ENCODE data around the gene UBFD1.
"Not testable (repeated sequence)": the region's sequence is repeated elsewhere in the genome, so short reads cannot be mapped to it uniquely, and the experiment has no call there.

UBFD1 gene

GRCh38 chr16:23556881-23557778, at the start of gene UBFD1, which contains the start of gene EARS2:
Gene UBFD1 (plus strand): TSS chr16:23557727. CDS start chr16:23557743, 16 bp downstream.
Gene EARS2 (minus strand): TSS chr16:23557350. CDS start chr16:23557343, 7 bp downstream.
- TF ChIP-seq POLR2A (IDR thresholded peaks at IDR 0.05; ENCODE audit: low read length) (peak; percentile 67), GATA1 (IDR thresholded peaks at IDR 0.05; ENCODE audit: low read depth, low read length) (no peak)

GRCh38 chr16:23508589-23509440, 48.7 kb upstream of the UBFD1 start:
- TF ChIP-seq GATA1 (IDR thresholded peaks at IDR 0.05; ENCODE audit: low read depth, low read length) (no peak), POLR2A (IDR thresholded peaks at IDR 0.05; ENCODE audit: low read length) (no peak)
- peak; percentile 74 to 76 for DNase-seq

More at GRCh38 chr16:23556881-23557778, at the start of gene UBFD1, which contains the start of gene EARS2:
- DNase-seq: peak; percentile 100

DNA sequence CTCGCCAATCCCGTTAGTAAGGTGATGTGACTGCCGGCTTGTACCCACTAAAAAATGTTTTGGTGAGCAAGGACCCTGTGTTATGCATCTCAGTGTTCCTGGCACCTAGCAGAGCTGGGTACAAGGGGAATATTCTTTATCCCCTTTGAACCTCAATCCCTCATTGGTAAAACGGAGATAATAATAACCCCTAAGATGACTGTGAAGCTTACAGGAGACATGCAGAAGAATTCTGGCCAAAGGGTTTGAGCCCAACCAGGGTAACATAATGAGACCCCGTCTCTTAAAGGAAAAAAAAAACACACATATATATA, 48.1 kb upstream of the UBFD1 start:
- DNase-seq: peak in 1 of 2 experiments; percentile 48
- TF ChIP-seq POLR2A (IDR thresholded peaks at IDR 0.05; ENCODE audit: low read length) (no peak), GATA1 (IDR thresholded peaks at IDR 0.05; ENCODE audit: low read depth, low read length) (no peak)

DNA sequence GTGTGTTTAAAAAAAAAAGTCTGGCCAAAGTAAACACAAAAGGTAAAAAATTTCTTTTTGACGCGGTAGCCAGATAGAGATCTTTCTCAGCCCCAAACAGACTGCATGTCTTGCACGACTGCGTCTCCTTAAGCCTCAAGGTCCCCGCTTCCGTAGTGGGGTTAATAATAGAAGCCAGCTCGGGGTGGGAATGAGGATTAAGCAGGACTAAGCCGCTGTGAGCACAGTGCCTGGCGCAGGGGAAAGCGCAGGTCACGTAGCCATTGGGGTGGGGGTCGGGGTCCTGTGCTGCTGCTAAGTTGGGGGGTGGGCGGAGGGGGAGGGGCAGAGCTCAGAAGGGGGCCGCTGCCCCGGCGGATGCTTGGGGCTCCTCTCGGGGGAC, 47.8 kb upstream of the UBFD1 start:
- peak; percentile 62 to 65 for DNase-seq
- no peak for TF ChIP-seq POLR2A (IDR thresholded peaks at IDR 0.05; ENCODE audit: low read length)
- no peak for TF ChIP-seq GATA1 (IDR thresholded peaks at IDR 0.05; ENCODE audit: low read depth, low read length)

DNA sequence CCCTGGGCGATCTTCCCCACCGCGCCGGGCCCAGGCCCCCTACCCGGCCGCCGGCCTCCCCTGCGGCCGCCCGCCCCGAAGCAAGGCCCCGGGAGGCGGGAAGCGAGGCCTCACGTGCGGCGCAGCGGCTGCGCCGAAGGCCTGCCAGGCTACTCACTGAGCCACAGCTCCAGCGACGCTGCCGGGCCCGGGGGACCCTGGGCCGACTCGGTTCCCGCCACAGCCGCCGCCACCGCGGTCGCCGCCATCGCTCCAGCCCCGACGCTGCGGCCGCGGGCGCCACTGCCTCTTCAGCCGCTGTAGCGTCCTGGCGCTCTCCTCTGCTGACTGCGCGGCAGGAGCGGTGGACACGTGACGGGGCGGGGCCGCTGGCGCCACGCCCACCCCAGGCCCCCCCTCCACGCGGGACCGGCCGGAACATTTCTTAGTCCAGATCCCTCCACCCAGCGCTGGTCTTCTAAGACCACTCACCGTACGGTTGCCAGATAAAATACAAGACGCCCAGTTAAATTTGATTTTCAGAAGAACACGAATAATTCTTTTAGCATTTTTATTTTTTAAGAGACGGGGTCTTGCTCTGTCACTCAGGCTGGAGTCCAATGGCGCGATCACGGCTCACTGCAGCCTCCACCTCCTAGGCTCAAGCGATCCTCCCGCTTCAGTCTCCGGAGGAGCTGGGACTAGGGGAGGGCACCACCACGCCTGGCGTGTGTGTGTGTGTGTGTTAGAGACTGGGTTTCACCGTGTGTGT, 47.2 kb upstream of the UBFD1 start, which contains the start of gene GGA2:
GGA2 (minus strand) TSS at position 331 of the 751 bp plus-strand sequence; CDS start at position 248, 83 bp downstream.
- DNase-seq: peak; percentile 90 to 91
- TF ChIP-seq GATA1 (IDR thresholded peaks at IDR 0.05; ENCODE audit: low read depth, low read length) (no peak), POLR2A (IDR thresholded peaks at IDR 0.05; ENCODE audit: low read length) (peak; percentile 72)

DNA sequence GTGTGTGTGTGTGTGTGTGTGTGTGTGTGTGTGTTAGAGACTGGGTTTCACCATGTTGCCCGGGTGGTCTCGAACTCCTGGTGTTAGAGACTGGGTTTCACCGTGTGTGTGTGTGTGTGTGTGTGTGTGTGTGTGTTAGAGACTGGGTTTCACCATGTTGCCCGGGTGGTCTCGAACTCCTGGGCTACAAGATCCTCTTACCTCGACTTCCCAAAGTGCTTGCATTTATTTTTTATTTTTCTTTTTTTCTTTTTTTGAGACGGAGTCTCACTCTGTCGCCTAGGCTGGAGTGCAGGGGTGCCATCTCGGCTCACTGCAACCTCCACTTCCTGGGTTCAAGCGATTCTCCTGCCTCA, 46.6 kb upstream of the UBFD1 start:
- not testable (repeated sequence) for DNase-seq

- DNase-seq: no peak
- TF ChIP-seq GATA1 (IDR thresholded peaks at IDR 0.05; ENCODE audit: low read depth, low read length): no peak
- no peak for TF ChIP-seq POLR2A (IDR thresholded peaks at IDR 0.05; ENCODE audit: low read length)
Observed at GRCh38 chr16:23511731-23512130, 45.8 kb upstream of the UBFD1 start.

DNA sequence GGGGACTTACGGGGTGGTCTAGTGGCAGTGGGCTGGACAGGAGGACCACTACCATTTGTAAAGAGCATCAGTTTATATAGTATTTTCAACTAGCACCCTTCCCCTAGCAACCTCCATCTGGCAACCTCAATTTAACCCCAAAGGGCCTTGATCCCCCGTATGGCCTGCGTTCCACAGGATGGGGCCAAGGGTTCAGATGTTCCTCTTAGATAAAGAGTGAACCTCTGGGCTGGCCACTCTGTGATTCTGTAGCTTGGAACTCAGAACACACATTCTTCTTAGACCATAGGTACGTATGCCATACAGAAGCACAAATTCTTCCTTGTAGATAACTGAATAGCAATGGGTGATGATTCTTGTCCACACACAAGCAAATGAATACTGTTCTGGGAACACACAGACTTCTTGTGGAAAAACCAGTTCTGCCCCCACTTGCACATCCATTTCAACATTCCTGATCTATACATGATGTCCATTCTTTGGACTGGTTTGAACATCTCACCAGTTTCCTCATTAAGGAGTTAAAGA, 45.3 kb upstream of the UBFD1 start:
- TF ChIP-seq GATA1 (IDR thresholded peaks at IDR 0.05; ENCODE audit: low read depth, low read length): no peak
- no peak for TF ChIP-seq POLR2A (IDR thresholded peaks at IDR 0.05; ENCODE audit: low read length)
- DNase-seq: peak; percentile 31 to 66

- no peak for TF ChIP-seq POLR2A (IDR thresholded peaks at IDR 0.05; ENCODE audit: low read length)
- no peak for TF ChIP-seq GATA1 (IDR thresholded peaks at IDR 0.05; ENCODE audit: low read depth, low read length)
- no peak for DNase-seq
Observed at GRCh38 chr16:23514381-23515152, 43.0 kb upstream of the UBFD1 start.

- no peak for DNase-seq
- no peak for TF ChIP-seq POLR2A (IDR thresholded peaks at IDR 0.05; ENCODE audit: low read length)
- no peak for TF ChIP-seq GATA1 (IDR thresholded peaks at IDR 0.05; ENCODE audit: low read depth, low read length)
Observed at GRCh38 chr16:23515881-23516280, 41.6 kb upstream of the UBFD1 start.

GRCh38 chr16:23516366-23517137, 41.0 kb upstream of the UBFD1 start:
- no peak for DNase-seq
- no peak for TF ChIP-seq GATA1 (IDR thresholded peaks at IDR 0.05; ENCODE audit: low read depth, low read length)
- TF ChIP-seq POLR2A (IDR thresholded peaks at IDR 0.05; ENCODE audit: low read length): no peak

- DNase-seq: peak; percentile 12 to 22
- TF ChIP-seq POLR2A (IDR thresholded peaks at IDR 0.05; ENCODE audit: low read length) (no peak), GATA1 (IDR thresholded peaks at IDR 0.05; ENCODE audit: low read depth, low read length) (no peak)
Observed at GRCh38 chr16:23518435-23518891, 39.1 kb upstream of the UBFD1 start.
